ENCODE measurements around the gene CCS. TPM values are rescaled to one million over a fixed set of nuclear protein-coding genes. Genes with fewer than 3 reads are reported as not detected.
A peak's percentile ranks its signal among the peaks of the same experiment; 100 is the strongest.

Gene CCS
- total and polyA plus RNA-seq, 9 of the 15 experiments (the other 6 are each of a cell fraction or from before 2014, with no cell fraction given), result 1.1 to 46.6 (median 26.8) TPM

GRCh38 chr11:66568124-66568916, 24.7 kb upstream of the CCS start, which contains the start of gene CTSF (continued):
- TF ChIP-seq, protein P1, sequence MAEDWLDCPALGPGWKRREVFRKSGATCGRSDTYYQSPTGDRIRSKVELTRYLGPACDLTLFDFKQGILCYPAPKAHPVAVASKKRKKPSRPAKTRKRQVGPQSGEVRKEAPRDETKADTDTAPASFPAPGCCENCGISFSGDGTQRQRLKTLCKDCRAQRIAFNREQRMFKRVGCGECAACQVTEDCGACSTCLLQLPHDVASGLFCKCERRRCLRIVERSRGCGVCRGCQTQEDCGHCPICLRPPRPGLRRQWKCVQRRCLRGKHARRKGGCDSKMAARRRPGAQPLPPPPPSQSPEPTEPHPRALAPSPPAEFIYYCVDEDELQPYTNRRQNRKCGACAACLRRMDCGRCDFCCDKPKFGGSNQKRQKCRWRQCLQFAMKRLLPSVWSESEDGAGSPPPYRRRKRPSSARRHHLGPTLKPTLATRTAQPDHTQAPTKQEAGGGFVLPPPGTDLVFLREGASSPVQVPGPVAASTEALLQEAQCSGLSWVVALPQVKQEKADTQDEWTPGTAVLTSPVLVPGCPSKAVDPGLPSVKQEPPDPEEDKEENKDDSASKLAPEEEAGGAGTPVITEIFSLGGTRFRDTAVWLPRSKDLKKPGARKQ (CRISPR knock-in tag; IDR thresholded peaks at IDR 0.05), result no peak
- TF ChIP-seq GTF2B (IDR thresholded peaks at IDR 0.05; ENCODE audit: extremely low read depth, insufficient read length), result no peak
- no peak for TF ChIP-seq CTCF (IDR thresholded peaks at IDR 0.05 in 2 of 3, conservative IDR thresholded peaks at IDR 0.05 in 1 of 3; ENCODE audit: insufficient read depth in 2 of 3, low read depth in 1 of 3, low read length in 3 of 3)
- peak; percentile 67 for TF ChIP-seq POLR2G (IDR thresholded peaks at IDR 0.05; ENCODE audit: low read depth, low read length)
- no peak for TF ChIP-seq BRCA1 (IDR thresholded peaks at IDR 0.05)
- TF ChIP-seq BRCA1 (CRISPR knock-in tag; IDR thresholded peaks at IDR 0.05), result 0 out of 2 replicates have a peak, but pooled peaks have one; percentile 51
- no peak for TF ChIP-seq KLF10 (CRISPR knock-in tag; IDR thresholded peaks at IDR 0.05)
- peak; percentile 99 to 100 for TF ChIP-seq FOXK2 (conservative IDR thresholded peaks at IDR 0.05 in 1 of 2, IDR thresholded peaks at IDR 0.05 in 1 of 2; ENCODE audit: low read depth in 2 of 2)
- peak in 1 of 2 experiments; percentile 7; a peak in 1 of 4 replicates for TF ChIP-seq NONO (IDR thresholded peaks at IDR 0.05; ENCODE audit: low read depth in 2 of 2, low read length in 1 of 2)
- peak in 1 of 2 experiments; percentile 70; a peak in 2 of 4 replicates for TF ChIP-seq ZNF639 (CRISPR knock-in tag; conservative IDR thresholded peaks at IDR 0.05 in 1 of 2, IDR thresholded peaks at IDR 0.05 in 1 of 2)
- TF ChIP-seq MTF1 (CRISPR knock-in tag; IDR thresholded peaks at IDR 0.05; ENCODE audit: borderline replicate concordance), result no peak
- TF ChIP-seq NFE2 (IDR thresholded peaks at IDR 0.05; ENCODE audit: low read depth), result no peak
- peak in 1 of 2 experiments; percentile 87; a peak in 2 of 4 replicates for TF ChIP-seq TEAD1 (CRISPR knock-in tag; IDR thresholded peaks at IDR 0.05)
- TF ChIP-seq, protein P2, sequence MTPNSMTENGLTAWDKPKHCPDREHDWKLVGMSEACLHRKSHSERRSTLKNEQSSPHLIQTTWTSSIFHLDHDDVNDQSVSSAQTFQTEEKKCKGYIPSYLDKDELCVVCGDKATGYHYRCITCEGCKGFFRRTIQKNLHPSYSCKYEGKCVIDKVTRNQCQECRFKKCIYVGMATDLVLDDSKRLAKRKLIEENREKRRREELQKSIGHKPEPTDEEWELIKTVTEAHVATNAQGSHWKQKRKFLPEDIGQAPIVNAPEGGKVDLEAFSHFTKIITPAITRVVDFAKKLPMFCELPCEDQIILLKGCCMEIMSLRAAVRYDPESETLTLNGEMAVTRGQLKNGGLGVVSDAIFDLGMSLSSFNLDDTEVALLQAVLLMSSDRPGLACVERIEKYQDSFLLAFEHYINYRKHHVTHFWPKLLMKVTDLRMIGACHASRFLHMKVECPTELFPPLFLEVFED (CRISPR knock-in tag; conservative IDR thresholded peaks at IDR 0.05), result no peak
- peak; percentile 73 for TF ChIP-seq TOE1 (IDR thresholded peaks at IDR 0.05; ENCODE audit: borderline replicate concordance)
- TF ChIP-seq TOE1 (CRISPR knock-in tag; IDR thresholded peaks at IDR 0.05; ENCODE audit: borderline replicate concordance, low read depth), result no peak
- no peak for TF ChIP-seq MAFF (IDR thresholded peaks at IDR 0.05; ENCODE audit: low read length)
- TF ChIP-seq SNRNP70 (optimal IDR thresholded peaks at IDR 0.05; ENCODE audit: low read depth, low read length), result no peak
